Measurements from ENCODE around the gene NGLY1.

NGLY1 gene, protein sequence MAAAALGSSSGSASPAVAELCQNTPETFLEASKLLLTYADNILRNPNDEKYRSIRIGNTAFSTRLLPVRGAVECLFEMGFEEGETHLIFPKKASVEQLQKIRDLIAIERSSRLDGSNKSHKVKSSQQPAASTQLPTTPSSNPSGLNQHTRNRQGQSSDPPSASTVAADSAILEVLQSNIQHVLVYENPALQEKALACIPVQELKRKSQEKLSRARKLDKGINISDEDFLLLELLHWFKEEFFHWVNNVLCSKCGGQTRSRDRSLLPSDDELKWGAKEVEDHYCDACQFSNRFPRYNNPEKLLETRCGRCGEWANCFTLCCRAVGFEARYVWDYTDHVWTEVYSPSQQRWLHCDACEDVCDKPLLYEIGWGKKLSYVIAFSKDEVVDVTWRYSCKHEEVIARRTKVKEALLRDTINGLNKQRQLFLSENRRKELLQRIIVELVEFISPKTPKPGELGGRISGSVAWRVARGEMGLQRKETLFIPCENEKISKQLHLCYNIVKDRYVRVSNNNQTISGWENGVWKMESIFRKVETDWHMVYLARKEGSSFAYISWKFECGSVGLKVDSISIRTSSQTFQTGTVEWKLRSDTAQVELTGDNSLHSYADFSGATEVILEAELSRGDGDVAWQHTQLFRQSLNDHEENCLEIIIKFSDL

DNA sequence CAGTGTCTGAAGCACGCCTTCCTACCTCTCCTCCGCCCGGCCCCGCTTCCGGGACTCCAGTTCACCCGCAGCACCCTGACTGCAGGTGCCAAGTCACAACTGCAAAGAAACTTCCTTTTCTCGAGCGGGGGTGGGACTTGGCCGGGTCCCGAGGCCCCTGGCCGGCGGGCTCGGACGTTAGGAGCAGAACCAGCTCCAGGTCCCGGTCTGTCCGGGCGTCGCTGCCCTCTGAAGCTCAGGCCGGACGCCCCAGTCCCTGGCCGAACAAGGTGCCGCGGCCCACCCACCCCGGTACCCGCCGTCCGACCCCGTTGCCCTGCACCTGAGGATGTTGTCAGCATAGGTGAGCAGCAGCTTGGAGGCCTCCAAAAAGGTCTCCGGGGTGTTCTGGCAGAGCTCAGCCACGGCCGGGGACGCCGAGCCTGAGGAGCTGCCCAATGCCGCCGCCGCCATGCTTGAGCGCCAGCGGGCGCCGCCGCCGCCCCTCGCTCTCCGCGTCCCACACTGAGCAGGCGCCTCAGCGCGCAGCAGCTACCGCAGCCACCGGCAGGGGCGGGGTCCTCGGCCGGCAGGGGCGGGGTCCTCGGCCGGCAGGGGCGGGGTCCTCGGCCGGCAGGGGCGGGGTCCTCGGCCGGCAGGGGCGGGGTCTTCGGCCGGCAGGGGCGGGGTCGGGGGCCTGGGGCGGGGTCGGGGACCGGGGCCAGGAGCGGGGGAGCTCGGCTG, at the start of gene NGLY1:
Gene NGLY1 (minus strand): TSS at position 506 of the 723 bp plus-strand sequence. CDS start 53 bp downstream, at position 453.
- DNase-seq: peak; percentile 73

DNA sequence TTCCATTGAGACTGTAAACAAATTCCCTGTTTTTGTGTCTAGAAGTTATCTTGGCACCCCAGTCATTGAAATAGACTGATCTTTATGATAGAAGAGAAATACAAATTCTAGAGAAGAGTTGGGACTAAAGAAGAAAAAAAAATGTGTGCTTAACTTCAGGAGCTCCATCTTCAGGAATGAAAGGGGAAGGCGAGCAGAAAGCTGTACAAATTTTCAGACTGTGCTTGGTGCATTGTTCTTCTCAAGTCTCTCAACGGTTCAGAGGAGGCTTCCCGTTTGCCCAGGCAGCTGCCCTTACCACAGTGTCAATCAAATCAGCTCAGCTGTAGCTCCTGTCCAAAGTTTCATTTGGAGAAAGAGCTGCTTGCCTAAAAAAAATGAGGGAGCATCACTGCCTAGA, 48.3 kb upstream of the NGLY1 start:
- DNase-seq: peak; percentile 23

DNA sequence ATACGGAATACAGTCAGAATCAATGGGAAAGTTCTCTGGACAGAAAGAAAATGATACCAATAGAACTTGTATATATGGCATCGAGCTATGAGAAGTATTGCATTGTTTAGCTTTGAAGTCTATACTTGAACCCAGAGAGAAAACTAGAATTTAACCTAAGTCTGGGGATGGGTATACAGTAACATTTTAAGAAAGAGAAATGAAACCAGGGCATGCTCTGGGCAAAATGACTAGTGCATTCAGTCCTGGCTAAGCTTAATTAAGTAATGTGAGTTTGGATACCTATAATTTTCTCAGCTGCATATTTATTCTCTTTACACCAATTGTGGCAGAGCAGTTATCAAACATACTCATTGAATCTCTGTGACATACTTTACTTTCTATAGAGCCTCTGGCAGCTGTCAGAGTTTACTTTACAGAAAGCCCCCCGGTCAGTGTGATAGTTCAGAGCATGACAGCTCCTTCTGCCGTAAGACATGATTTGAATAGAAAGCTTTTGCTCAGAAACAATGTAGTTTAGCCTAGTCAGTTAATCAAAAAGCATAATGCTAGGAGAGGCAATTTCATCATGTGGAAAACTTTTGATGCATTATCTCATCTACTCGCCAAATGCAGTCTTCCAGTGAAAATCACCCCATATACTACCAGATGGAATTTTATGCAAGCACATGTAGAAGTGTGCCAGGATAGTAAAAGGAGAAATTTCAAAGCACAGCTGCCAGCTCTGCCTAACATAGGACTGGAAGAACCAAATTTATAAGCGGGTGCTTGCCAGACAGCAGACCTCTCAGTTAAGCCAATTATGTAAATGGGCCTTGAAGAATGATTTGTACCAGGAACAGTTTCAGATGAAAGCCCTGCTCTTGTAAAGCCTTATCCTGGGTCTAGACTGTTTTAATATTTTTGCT, 47.4 kb upstream of the NGLY1 start:
- no peak for DNase-seq

DNA sequence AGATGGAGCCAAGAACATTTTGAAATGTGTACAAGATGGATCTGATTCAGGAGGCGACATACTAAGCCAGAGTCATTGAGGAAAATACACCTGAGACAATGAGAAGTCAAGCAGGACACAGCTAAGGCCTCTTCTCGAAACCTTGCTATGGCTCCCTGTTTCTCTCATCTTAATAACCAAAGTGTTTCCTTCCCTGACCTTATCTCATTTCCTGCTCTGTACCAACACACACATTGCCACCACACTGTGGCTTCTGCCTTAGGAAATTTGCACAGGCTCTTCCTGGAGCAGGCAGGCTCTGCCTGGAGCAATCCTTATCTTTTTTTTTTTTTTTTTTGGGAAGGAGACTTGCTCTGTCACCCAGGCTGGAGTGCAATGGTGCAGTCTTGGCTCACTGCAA, 43.3 kb upstream of the NGLY1 start:
- no peak for DNase-seq

DNA sequence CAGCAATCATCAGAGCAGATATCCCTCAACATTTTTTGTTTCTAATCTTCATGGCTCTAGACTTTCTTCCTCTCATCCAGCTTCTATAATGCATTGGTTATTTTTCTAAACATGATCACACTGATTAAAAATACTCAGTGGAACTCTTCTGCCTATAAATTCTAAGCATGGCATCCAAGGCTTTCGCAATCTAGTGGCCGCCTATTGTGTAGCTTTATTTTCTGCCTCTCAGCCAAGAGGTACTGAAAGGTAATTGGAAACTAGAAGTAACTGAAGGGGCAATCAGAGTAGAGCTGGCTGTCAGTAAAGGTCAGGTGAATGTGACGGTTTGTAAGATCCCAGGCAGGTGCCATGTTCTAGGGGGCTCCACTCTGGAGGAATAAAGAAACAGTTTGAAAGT, 40.1 kb upstream of the NGLY1 start:
- no peak for DNase-seq

DNA sequence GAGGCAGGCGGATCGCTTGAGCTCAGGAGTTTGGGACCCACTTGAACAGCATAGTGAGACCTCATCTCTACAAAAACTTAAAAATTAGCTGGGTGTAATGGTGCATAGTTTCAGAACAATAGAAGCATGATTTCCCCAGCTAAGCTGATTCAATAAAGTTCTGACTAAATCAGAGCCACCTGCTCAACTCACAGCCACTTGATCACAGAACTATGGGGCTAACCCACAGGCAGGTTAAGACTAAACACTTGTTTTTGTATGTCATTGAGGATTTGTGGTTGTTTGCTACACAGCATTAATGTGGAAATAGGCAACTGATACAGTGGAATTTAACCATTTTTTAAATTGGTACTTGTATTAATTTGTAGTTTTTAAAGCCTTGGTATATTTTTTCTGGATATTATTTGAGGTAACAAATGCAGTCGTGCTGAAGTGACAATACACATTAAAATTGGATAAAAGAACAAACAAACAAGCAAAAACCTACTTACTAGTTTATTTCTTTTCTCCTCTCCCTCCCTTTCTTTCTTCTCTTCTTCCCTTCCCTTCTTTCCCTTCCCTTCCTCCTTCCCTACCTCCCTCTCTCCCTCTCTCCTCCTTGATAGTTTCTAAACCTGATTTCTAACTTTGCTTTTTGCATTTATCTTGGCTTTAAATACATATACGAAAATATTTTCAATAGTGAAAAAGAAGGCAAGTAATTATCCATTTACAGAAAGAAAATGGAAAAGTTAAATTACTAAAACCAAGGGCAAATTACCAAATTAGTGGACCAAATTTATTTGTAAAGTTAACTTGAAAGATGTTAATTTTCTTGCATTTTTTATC, 38.7 kb upstream of the NGLY1 start:
- no peak for DNase-seq

DNA sequence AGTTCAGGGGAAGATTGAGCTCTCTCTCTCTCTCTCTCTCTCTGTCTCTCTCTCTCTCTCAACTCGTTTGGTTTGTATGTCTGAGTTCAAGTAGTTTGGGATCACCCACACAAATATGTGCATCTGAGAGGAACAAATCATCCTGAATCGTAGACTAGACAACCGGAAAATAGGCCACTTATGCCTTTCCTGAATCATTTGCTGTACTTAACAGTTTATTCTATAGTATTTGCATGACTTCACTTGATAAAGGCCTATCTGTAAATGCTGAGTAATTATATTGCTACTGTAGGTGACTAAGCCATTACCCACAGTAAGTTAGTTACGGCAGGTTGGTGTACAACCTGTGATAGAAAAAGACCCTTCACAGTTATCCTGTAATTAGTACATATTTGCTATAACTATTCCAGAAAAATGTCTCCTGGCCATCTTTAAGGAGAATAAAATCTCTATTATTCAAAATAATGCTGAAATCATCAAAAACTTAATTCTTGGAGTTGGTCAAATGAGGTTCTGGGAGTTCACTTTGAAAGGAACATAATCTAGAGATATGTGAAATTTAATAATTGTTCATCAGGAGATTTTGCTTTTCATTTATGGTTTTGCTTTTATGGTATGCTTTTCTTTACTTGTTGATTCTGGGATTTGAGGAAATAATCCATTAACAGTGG, 37.7 kb upstream of the NGLY1 start:
- peak; percentile 44 for DNase-seq

DNA sequence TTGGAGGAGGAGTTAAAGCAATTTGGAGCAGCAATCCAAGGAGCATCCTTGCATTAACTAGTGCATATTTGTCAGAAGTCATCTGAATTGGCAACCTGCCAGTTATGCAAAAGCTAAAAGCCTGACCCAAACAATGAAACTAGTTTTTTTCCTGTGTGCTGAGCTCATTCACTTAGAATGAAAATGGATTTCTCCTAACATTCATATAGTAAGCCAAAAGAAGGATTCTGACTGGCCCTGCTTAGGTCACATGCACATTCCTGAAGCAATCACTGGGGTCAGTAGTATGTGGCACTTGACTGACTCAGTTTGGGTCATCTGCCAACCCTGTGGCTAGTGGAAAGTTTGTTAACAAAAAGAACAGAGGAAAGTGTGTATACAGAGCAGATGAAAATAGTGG, 37.1 kb upstream of the NGLY1 start:
- peak; percentile 92 for DNase-seq

DNA sequence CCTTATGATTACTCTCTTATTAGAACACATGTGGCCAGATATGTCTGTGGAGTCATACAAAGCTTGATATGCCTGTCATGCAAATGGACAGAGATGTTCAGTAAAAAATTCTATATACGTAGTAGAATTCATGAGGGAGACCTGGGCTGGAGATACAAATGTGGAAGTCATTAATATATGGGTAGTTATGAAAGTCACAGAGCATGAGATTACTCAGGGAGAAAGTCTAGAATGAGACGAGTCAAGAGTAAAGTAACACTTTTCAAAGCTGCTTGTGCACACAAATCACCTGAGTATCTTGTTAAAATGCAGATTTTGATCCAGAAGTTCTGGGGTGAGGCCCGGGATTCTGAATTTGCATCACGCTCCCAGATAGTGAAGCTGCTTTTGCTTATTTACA, 35.1 kb upstream of the NGLY1 start:
- DNase-seq: no peak

DNA sequence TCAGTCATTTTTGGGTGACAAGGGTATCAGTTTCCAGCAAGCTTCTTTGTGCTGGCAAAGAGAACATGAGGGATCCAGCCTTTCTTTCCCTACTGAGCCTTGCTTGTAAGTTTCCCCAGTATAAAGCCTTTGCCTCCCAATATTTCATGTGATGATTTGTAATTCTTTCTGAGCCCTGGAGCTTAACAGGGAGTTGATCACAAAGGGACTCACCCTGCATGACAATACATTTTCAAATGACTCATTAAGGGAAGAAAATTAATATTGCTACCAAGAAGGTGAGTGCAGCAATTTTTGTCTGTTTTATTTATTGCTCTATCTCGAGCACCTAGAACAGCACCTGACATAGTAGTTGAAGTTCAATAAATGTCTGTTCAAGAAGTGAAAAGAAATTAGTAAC, 34.4 kb upstream of the NGLY1 start:
- DNase-seq: no peak

DNA sequence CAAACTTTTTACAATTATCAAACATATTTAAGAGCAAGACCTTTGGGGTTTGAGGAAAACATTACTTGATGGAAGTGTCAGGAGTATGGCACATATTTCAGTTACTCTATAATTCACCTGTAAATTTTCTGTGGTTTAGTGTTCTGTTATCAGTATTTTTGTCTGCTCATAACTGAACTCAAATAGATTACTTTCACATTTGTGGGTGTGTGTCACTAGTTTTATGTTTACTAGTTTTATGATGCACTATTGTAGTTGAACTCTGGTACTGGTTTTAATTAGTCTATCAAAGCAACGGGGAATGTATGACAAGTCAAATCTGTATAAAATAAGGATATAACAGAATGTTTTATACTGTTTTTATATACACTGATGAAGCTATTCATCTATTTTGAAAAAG, 33.9 kb upstream of the NGLY1 start:
- DNase-seq: no peak

DNA sequence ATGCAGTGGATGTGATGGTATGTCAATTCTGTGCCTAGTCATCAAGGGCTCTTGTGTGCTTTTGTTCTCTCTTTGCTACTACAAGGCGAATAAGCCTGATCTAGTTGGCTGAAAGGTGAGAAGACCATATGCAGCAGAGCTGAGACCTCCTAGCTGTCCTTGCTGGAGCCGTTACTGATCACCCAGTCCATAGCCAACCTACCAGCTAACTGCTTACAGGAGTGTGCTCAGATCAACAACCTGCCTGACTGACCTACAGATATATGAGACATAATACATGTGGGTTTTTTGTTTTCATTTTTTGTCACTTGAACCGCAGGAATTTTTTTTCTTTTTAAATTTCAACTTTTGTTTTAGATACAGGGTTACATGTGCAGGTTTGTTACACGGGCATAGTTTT, 29.4 kb upstream of the NGLY1 start:
- DNase-seq: no peak

DNA sequence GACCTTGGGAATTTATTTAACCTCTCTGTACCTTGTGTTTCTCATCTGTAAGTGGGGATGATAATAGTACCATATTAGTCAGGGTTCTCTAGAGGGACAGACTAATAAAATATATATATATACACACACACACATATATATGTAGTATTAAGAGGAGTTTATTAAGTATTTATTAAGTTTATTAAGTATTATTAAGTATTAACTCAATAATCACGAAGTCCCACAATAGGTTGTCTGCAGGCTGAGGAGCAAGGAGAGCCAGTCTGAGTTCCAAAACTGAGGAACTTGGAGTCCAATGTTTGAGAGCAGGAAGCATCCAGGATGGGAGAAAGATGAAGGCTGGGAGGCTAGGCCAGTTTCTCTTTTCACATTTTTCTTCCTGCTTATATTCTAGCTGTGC, 21.4 kb upstream of the NGLY1 start:
- no peak for DNase-seq

DNA sequence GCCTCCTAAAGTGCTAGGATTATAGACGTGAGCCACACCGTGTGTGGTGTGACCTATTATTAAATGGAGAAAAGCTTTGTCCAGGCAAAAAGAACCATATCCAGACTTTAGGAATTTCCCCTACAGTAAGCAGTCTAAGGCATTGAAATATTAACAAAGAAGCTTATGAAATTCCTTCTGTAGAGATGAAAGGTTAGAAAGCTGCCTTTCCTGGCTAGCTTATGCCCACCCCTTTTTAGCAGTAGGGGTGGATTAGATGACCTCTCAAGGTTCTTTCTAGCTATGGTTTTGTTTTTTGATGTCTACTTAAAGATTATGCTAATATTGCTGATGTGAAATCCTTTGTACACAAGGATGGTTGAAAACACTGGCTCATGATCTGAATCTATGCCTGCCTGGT, 20.6 kb upstream of the NGLY1 start:
- no peak for DNase-seq

DNA sequence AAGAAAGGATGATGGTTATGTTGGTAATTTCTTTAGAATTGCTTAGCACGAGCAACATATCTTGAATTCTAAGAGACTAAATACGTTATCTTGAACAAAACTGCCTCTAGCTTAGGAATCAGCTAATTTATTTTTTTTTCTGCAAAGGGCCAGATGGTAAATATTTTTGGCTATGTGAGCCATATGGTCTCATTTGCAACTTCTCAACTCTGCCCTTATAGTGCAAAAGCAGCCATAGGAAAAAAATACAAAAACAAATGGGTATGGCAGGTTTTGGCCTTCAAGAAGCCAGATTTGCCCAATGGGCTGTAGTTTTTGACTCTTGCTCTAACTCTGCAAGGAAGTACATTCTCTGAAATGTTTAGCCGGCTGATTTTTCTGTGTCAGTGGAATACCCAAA, 18.5 kb upstream of the NGLY1 start:
- DNase-seq: no peak

DNA sequence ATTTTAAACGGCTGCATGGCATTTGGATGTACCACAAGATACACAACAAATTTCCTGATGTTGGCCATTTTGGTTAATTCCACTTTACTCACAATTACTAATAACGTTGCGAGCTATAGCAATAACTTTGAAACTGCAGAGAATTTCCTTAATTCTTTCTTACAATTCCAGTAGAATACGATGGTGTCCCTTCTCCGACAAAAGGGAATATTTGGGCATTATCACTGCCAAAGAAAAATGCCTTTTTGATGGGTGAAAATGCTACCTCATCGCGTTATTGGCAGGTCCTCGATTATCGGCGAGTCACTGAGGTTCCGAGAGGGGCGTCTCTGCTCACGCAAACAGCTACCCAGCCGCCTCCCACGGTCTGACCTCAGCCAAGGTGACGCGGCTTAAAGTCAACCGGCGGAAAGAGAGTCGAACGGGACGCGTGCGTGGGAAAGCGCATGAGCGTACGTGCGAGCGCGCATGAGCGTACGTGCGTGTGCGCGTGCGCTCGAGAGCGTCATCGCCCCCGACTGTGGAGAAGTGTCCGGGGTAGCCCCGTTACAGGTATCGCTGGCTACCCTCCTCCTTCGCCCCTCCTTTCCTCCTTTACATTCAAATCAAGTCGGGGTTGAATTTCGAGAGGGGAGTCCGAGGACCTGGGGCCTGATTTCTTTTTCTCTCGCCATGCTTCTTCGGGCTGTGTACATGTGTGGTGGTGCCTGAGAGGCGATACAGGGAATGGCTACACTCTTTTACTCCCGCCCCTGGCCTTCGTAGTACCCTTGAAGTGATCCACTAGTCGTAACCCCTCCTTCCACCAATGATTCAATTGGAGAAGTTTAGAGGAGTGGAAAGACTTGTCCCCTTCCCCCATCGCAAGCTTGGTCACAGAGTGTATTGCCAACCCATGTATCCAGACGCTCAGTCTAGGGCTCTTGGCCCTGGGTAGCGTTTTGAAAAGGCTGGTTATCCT, 6.6 kb upstream of the NGLY1 start, which contains the start of gene OXSM:
Gene OXSM (plus strand): TSS at position 495 of the 961 bp plus-strand sequence. CDS start 931 bp downstream, outside the sequence.
- DNase-seq: peak; percentile 92

DNA sequence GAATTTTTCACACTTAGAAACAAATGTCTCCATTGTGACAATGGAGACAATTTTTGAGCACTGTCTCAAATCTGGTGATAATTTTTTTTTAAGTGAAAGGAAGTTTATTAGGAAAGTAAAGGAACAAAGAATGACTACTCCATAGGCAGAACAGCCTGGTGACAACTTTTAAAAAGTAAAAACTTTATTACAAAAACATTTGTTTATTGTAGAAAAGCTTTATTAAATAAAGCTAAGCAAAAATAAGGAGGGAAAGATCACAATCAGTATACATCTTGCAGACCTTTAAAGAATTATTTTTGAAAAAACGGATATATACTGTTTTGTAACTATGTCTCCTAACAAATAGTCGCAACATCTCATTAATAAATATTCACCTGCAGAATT, 6.0 kb upstream of the NGLY1 start:
- DNase-seq: no peak

DNA sequence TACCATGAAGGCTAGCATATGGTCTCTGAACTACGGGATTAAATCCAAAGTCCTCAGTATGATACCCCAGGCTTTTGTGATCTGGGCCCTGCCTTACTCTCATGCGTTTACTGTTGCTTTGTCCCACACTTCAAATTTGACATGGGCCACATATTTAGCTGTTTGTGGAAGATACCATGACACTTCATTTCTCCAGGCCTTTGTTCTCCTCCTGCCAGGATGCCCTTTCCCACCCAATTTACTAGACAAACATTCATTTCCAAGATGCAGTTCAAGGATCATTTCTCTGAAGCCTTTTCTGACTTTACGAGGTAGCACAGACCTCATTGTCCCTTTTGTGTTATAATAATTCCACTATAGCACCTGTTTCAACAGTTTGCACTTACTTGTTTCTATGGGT, 4.4 kb upstream of the NGLY1 start:
- no peak for DNase-seq

DNA sequence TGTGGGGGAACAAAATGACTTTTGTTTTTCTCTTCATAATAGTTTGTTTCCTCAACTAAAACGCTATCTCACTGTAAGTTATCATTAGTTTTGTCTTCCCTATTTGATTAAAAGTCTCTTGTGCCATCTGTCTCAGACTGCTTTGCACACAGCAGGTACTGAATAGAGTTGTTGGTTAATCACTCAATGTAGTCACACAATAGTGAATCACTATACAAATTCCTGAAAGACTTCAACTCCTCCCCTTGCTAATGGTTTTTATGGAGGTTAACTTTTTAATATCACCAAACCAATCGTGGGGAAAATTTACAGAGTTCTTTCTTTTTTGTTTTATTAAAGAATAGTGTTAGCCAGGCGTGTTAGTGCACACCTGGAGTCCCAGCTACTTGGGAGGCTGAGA, 2.6 kb upstream of the NGLY1 start:
- DNase-seq: peak; percentile 17

DNA sequence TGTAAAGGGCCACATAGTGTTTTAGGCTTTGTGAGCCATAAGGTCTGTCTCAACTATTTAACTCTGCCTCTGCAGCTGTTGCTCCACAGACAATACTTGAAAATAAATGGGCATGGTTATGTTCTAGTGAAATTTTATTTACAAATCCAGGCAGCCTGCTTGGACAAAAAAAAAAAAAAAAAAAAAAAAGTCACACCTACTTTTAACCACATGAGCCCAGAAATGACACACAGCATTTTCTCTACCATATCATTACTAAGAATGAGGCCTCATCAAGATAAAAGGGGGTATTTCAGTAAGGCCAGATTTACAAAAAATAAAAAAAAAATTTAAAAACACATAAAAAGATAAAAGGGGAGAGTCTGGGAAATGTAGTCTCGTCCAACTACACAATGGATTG, 1.7 kb upstream of the NGLY1 start:
- no peak for DNase-seq

Measured in NCI-H226 (cell line).